Measurements from ENCODE around the gene ZNF488.

ZNF488 gene

GRCh38 chr10:47364911-47365310 is 19.2 kb downstream of the ZNF488 start:
- FAIRE-seq (no peak), DNase-seq (ENCODE audit: insufficient read length, low spot score) (no peak)
- no peak for TF ChIP-seq CTCF (IDR thresholded peaks at IDR 0.05; ENCODE audit: insufficient read depth, missing control alignments)

- no peak for TF ChIP-seq CTCF (IDR thresholded peaks at IDR 0.05; ENCODE audit: insufficient read depth, missing control alignments)
- FAIRE-seq (no peak), DNase-seq (ENCODE audit: insufficient read length, low spot score) (no peak)
Measured at GRCh38 chr10:47364366-47364765, 19.7 kb downstream of the ZNF488 start.

- no peak for TF ChIP-seq CTCF (IDR thresholded peaks at IDR 0.05; ENCODE audit: insufficient read depth, missing control alignments)
- DNase-seq (ENCODE audit: insufficient read length, low spot score) = no peak
- no peak for FAIRE-seq
Measured at GRCh38 chr10:47363781-47364180, 20.3 kb downstream of the ZNF488 start.

- DNase-seq (ENCODE audit: insufficient read length, low spot score) (no peak), FAIRE-seq (no peak)
- TF ChIP-seq CTCF (IDR thresholded peaks at IDR 0.05; ENCODE audit: insufficient read depth, missing control alignments) = no peak
Measured at GRCh38 chr10:47362199-47362598, 21.9 kb downstream of the ZNF488 start.

GRCh38 chr10:47361293-47361692 is 22.8 kb downstream of the ZNF488 start:
- no peak for DNase-seq (ENCODE audit: insufficient read length, low spot score)
- no peak for FAIRE-seq
- TF ChIP-seq CTCF (IDR thresholded peaks at IDR 0.05; ENCODE audit: insufficient read depth, missing control alignments) = peak; percentile 59

- TF ChIP-seq CTCF (IDR thresholded peaks at IDR 0.05; ENCODE audit: insufficient read depth, missing control alignments) = no peak
Measured at GRCh38 chr10:47360419-47361040, 23.6 kb downstream of the ZNF488 start.

GRCh38 chr10:47359626-47360418 is 24.3 kb downstream of the ZNF488 start:
- TF ChIP-seq CTCF (IDR thresholded peaks at IDR 0.05; ENCODE audit: insufficient read depth, missing control alignments) = no peak
- FAIRE-seq (no peak), DNase-seq (ENCODE audit: insufficient read length, low spot score) (no peak)

More at GRCh38 chr10:47360419-47361040, 23.6 kb downstream of the ZNF488 start:
- FAIRE-seq = no peak
- DNase-seq (ENCODE audit: insufficient read length, low spot score) = peak; percentile 71

All from D721Med (cell line).